IPS-18a (cell line): Measurements from ENCODE around the gene SERPINB5.
"Not testable (repeated sequence)": the region's sequence is repeated elsewhere in the genome, so short reads cannot be mapped to it uniquely, and the experiment has no call there.

Source experiments
- H3K27ac ChIP-seq: one replicate; pipeline ENCODE4 v1.5.1; 2013; ENCODE audit warnings: low read length
- H3K27me3 ChIP-seq: one replicate; pipeline ENCODE4 v1.6.1; 2013; ENCODE audit warnings: mild to moderate bottlenecking, low read length; ENCODE audit not compliant: control insufficient read depth, insufficient read depth
- H3K36me3 ChIP-seq: one replicate; pipeline ENCODE4 v1.6.1; 2013; ENCODE audit warnings: low read depth, low read length; ENCODE audit not compliant: control insufficient read depth
- H3K4me1 ChIP-seq: one replicate; pipeline ENCODE4 v1.6.1; 2013; ENCODE audit warnings: low read depth, low read length; ENCODE audit not compliant: control insufficient read depth
- H3K4me3 ChIP-seq: one replicate; pipeline ENCODE4 v1.5.1; 2013; ENCODE audit warnings: low read length
- H3K9ac ChIP-seq: one replicate; pipeline ENCODE4 v1.6.1; 2013; ENCODE audit warnings: mild to moderate bottlenecking, low read length, moderate library complexity
- H3K9me3 ChIP-seq: one replicate; pipeline ENCODE4 v1.6.1; 2013; ENCODE audit warnings: low read depth, low read length; ENCODE audit not compliant: control insufficient read depth

SERPINB5 gene

DNA sequence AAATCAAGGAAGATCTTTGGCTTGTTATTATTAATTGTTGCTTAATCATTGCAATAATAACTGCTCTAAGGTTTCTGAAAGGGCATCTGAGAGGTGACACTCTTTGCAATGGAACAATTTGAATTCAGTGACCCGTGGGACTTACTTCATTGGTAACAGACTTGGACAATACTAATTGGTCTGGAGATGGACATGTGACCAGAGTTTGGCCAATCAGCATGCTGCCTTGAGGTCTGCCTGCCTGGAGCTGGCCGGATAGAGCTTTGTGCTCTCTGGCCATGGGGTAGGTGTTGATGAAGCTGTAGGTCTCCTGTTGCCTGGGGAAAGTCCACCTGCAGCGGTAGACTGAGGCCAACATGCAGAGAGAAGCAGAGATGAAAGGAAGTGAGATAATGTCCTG, 30.5 kb upstream of the SERPINB5 start:
- Histone ChIP-seq H3K27me3 (no peaks in the 10 kb centered on the region), H3K27ac (no peak overlapping the region), H3K36me3 (no peaks in the 10 kb centered on the region), H3K9me3 (no peaks in the 10 kb centered on the region), H3K4me1 (no peaks in the 10 kb centered on the region), H3K9ac (no peak overlapping the region), H3K4me3 (no peak overlapping the region)

DNA sequence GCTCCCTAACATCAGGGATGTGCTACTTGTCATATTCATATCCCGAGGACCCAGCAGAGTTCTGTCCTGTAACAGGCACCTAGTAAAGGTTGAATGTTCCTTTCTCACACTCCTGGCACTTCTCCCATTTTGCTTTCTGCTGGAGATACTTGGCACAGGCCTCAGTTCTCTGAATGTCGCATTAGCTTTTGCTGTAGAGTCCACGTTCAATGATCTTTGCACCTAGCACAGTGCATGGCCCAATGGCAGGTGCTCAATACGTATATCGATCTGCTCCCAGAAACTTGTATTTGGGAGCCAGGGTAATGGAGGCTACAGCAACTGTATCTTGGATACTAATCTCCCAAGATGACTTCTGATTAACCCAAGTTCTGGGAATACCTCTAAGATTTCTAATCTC, 29.7 kb upstream of the SERPINB5 start:
- Histone ChIP-seq H3K27me3 (no peaks in the 10 kb centered on the region), H3K9ac (no peak overlapping the region), H3K36me3 (no peaks in the 10 kb centered on the region), H3K4me3 (no peak overlapping the region), H3K9me3 (no peaks in the 10 kb centered on the region), H3K27ac (no peak overlapping the region), H3K4me1 (no peaks in the 10 kb centered on the region)

DNA sequence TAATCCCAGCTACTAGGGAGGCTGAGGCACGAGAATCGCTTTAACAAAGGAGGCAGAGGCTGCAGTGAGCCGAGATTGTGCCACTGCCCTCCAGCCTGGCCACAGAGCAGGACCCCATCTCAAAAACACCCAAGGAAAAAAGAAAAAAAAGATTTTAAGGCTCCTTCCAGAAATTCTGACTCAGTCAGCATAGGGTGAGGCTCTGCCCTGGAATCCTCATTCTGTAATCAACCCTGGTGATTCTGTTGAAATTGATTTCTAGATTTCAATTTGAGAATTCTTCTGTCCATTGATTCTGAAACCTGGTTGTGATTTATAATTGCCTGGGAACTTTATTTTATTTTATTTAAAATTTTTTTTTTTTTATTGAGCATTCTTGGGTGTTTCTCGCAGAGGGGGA, 27.3 kb upstream of the SERPINB5 start:
- Histone ChIP-seq H3K27me3 (no peaks in the 10 kb centered on the region), H3K9ac (no peak overlapping the region), H3K36me3 (no peaks in the 10 kb centered on the region), H3K4me1 (no peaks in the 10 kb centered on the region), H3K4me3 (no peak overlapping the region), H3K27ac (no peak overlapping the region), H3K9me3 (no peaks in the 10 kb centered on the region)

DNA sequence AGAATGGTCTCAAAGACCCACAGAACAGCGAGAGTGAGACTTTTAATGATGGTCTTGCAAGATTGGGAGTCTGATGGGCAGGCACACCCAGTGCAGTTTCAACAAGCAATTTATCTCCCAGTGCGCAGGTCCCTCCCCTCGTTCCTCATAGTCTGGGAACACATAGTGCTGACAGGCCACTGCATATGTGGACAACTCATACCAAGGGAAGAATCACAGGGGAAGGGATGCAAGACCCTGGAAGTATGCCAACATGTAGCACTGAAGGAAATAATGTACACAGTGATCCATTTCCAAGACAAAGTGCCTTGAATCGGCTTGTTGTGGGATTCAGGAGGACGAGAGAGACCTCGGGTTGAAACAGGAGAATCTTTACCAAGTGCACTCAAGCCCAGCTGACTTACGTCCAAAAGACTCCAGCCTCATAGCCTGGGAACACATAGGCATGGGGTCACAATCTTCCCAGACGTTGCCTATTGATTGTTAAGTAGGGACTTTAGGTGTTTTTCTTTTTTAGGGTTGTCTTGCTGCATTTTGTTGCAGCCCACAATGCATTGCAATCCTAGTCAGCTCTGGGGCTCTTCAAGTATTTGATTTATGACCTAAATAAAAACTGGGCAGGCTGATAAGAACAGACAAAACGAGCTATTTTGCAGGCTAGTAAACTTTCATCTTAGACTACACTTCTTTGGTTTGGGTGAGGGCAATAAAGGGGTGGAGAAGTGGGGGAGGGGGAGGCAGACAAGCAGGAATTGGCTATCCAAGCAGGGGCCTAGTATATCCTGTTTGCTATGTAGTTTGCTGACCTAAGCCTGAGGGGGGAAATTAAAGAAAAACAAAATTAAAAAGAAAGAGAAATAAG, 24.7 kb upstream of the SERPINB5 start:
- Histone ChIP-seq H3K4me1 (no peaks in the 10 kb centered on the region), H3K27me3 (no peaks in the 10 kb centered on the region), H3K9me3 (no peaks in the 10 kb centered on the region), H3K4me3 (no peak overlapping the region), H3K9ac (no peak overlapping the region), H3K36me3 (no peaks in the 10 kb centered on the region), H3K27ac (no peak overlapping the region)

DNA sequence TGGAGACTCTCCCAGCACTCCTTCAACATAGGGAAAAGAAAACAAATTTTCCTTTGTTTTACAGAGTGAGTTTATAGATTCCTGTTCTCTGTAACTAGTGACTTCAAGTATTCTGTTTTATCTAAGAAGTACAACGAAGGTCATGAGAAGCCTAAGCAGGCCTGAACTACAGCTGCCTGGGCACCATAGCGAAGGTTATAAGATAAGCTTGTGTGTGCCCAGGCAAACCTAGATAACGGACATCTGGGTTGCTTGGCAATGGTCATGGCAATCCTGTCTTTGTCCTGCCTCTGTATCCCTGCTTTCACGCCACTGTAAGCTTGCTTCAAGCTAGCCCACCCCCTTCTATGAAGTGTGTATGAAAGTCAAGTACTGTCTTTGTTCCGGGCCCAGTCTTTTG, 24.0 kb upstream of the SERPINB5 start:
- H3K9me3 ChIP-seq, H3K9ac ChIP-seq, H3K4me1 ChIP-seq, H3K36me3 ChIP-seq, H3K4me3 ChIP-seq, H3K27me3 ChIP-seq, H3K27ac ChIP-seq: not testable (repeated sequence)

DNA sequence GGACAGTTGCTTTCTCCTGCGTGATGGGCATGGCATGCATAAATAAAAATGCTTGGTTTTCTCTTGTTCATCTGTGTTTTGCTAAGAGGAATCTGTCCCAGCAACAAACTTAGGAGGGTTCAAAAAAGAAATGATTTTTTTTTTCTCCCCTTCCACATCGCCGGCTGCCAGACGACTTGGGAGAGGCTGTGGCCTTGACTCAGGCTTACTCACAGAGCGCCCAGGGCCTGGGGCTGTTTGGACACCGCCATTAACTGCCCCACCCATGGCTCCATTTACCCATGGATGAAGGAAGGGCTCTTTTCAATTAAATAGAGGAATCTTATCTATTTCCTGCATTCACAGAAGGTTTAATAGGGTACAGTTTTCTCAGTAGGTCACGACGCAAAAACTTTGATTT, 22.3 kb upstream of the SERPINB5 start:
- no peaks in the 10 kb centered on the region for H3K9me3 ChIP-seq
- H3K9ac ChIP-seq, result no peak overlapping the region
- H3K4me1 ChIP-seq, result no peaks in the 10 kb centered on the region
- no peaks in the 10 kb centered on the region for H3K27me3 ChIP-seq
- no peaks in the 10 kb centered on the region for H3K36me3 ChIP-seq
- H3K27ac ChIP-seq, result no peak overlapping the region
- no peak overlapping the region for H3K4me3 ChIP-seq

DNA sequence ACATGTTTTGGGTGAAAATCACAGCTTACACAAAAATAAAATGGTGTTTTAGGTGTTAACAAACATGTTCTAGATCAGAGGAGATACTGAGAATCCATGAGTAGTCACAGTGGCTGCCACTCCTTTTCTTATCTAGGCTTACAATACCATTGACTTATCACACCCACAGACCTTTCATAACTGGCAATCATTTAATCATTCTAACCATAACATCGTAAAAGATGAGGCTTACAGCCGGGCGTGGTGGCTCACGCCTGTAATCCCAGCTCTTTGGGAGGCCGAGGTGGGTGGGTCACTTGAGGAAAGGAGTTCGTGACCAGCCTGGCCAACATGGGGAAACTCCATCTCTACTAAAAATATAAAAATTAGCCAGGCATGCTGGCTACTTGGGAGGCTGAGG, 18.8 kb upstream of the SERPINB5 start:
- Histone ChIP-seq H3K27me3 (no peaks in the 10 kb centered on the region), H3K4me3 (no peak overlapping the region), H3K36me3 (no peaks in the 10 kb centered on the region), H3K9ac (no peak overlapping the region), H3K9me3 (no peaks in the 10 kb centered on the region), H3K27ac (no peak overlapping the region), H3K4me1 (no peaks in the 10 kb centered on the region)

DNA sequence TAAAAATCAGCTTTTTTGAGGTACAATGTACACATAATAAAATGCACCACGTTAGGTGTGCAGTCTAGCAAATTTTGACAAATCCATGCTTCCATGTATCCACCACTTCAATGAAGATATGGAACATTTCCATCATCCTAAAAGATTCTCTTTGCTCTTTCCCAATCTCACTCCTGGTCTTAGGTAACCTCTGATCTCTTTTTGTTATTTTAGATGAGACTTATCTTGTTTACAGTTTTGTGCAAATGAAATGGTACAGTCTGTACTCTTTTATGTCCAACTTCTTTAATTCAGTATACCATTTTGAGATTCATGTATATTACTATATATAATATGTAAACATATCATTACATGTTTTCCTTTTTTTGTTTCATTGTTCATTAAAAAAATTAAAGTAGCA, 16.3 kb upstream of the SERPINB5 start:
- H3K27me3 ChIP-seq, result no peaks in the 10 kb centered on the region
- H3K27ac ChIP-seq, result no peak overlapping the region
- no peak overlapping the region for H3K9ac ChIP-seq
- H3K4me3 ChIP-seq, result no peak overlapping the region
- no peaks in the 10 kb centered on the region for H3K9me3 ChIP-seq
- no peaks in the 10 kb centered on the region for H3K4me1 ChIP-seq
- no peaks in the 10 kb centered on the region for H3K36me3 ChIP-seq

DNA sequence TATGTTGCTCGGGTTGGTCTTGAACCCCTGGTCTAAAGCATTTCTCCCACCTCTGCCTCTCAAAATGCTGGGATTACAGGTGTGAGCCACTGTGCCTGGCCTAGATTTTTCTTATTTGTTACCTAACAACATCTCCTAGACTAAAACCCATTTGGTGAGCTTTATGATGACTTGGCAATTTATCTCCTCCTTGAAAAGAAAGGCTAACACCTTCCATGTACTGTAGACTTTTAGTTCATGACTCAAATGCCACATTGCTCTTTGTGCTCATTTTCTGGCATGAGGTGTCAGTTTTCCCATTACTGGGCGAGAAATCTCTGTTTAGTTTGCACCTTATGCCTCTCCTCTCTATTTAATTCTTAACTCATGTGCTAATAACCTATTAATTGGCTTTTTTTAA, 12.3 kb upstream of the SERPINB5 start:
- no peak overlapping the region for H3K9ac ChIP-seq
- no peaks in the 10 kb centered on the region for H3K4me1 ChIP-seq
- H3K9me3 ChIP-seq, result no peaks in the 10 kb centered on the region
- no peak overlapping the region for H3K4me3 ChIP-seq
- no peaks in the 10 kb centered on the region for H3K36me3 ChIP-seq
- H3K27me3 ChIP-seq, result no peaks in the 10 kb centered on the region
- H3K27ac ChIP-seq, result no peak overlapping the region

DNA sequence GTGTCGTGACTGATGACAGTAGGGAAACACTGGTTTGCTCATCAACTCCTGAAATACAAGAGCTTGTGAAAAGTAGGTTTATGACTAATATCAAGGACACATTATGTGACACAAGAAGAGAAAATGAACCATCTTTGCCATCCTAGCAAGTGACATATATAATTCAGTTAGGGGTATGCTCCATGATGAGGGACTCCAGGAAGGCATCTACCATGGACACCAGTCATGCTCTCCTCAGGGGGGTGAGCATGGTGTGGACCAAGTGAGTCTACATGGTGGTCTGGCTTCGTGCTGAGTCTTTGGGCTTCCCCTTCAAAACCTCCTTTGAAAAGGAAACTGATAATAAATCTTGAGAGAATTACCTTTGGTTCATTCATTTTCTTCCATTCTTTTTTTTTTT, 11.7 kb upstream of the SERPINB5 start:
- no peak overlapping the region for H3K27ac ChIP-seq
- no peaks in the 10 kb centered on the region for H3K9me3 ChIP-seq
- H3K9ac ChIP-seq, result no peak overlapping the region
- H3K4me3 ChIP-seq, result no peak overlapping the region
- no peaks in the 10 kb centered on the region for H3K27me3 ChIP-seq
- no peaks in the 10 kb centered on the region for H3K36me3 ChIP-seq
- no peaks in the 10 kb centered on the region for H3K4me1 ChIP-seq

DNA sequence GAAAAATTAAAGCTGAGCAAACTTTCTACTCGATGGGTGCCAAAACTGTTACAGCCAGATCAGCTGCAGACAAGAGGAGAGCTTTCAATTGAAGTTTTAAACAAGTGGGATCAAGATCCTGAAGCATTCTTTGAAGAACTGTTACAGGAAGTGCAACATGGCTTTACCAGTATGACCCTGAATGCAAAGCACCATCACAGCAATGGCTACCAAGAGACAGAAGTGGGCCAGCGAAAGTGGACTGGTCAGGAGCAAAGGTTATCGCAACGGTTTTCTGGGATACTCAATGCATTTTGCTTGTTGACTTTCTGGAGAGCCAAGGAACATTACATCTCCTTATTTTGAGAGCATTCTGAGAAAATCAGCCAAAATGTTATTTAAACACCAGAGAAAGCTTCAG, 9.1 kb upstream of the SERPINB5 start:
- no peak overlapping the region for H3K27ac ChIP-seq
- H3K36me3 ChIP-seq, result no peaks in the 10 kb centered on the region
- H3K4me1 ChIP-seq, result no peaks in the 10 kb centered on the region
- no peaks in the 10 kb centered on the region for H3K27me3 ChIP-seq
- H3K9me3 ChIP-seq, result no peaks in the 10 kb centered on the region
- no peak overlapping the region for H3K4me3 ChIP-seq
- H3K9ac ChIP-seq, result no peak overlapping the region

DNA sequence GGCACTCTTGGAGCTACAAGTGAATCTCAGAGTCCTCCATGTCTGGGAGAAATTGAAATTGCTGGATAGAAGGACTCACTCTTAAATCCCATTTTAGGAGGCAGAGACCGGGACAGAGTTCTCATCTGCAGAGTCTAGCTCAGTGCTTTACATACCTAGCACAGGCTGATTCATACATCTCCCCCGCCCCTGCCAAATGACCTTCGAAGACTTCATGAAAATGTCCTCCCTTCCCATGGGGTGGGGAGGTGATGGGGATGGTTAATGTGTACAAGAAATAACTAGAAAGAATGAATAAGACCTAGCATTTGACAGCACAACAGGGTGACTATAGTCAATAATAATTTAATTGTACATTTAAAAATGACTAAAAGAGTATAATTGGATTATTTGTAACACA, 8.2 kb upstream of the SERPINB5 start:
- Histone ChIP-seq H3K27me3 (no peaks in the 10 kb centered on the region), H3K9ac (no peak overlapping the region), H3K36me3 (no peaks in the 10 kb centered on the region), H3K9me3 (no peaks in the 10 kb centered on the region), H3K27ac (no peak overlapping the region), H3K4me1 (no peaks in the 10 kb centered on the region), H3K4me3 (no peak overlapping the region)
